COLO668 (cell line): ENCODE results near the gene SUSD3.

Experiments
- DNase-seq: peaks from one replicate; lab custom pipeline; 2025; ENCODE audit not compliant: unreplicated experiment; lab: John Stamatoyannopoulos, UW

Gene SUSD3

DNA sequence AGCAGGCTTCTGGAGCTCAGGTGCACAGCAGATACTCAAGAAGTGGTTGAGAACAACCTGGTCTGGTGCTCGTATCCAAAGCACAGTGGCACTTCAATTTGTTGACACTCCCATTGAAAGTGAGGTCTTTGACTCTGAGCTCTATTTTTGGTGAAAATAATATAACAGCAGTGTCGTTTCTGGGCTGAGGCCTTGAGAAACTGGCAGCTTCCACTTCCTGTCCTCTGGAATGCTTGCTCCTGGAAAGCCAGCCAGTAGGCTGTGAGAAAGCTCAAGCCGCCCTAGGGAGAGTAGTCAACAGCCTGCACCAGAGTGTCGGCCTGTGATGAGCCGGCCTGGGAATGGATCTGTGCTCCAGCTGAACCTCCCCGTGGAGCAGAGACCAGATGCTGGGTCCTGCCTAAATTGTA is 6.8 kb upstream of the SUSD3 start:
- no peak for DNase-seq

DNA sequence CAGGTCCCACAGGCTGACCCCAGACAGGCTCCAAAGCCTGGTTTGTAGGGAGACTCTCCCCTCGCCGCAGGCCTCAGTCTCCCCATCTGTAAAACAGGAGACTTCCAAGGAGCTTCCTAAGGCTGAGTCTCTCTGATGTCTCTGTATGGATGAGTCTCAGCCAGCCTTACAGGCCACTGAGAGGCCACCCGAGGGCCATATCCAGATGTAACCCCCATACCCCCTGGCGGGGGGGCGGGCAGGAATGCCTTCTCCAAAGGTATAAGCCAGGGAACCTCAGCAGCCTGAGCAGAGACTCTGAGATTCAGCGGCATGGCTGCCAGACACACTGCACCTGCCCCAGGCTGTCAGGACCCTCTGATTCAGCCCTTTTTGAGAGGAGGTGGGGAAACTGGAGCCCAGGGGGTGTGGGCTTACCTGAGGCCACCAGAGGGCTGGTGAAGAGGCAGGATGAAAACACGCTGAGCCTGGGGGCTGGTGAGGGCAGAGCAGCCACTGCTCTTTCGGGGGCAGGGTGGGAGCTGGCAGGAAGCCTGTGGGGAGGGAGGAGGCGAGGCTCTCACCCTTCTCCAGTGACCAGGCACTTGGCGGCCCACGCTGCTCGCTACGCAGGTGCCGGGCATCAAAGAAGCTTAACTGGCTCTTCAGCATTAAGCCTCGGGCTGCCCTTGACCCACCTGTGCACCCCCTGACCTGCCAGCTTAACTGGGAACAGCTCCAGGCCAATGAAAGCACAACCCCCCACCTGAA is 5.5 kb upstream of the SUSD3 start:
- DNase-seq, result no peak

DNA sequence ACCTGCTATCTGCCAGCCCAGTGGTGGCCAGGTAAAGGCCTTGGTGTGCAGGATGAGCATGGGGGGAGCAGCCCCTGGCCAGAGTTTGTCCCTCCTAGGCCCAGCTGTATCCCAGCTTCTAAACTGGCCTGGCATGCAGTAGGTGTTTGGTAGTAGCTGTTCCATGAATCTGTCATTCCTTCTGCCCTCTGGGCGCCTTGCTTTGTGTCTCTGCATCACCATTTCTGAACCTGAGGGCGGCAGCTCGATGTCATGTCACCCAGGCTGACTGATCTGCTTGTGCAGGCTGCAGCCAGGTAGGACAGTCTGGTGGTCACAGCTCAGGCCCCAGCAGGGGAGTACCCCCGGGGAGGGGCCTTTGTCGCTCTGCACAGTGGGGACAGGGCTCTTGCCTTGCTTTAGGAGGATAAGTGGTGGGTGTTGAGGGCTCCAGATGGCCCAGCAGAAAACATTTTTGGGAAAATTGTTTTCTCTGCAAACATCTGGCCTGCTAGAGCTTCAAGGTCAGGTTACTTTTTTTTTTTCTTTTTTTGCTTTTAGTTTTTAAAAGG is 4.6 kb upstream of the SUSD3 start:
- DNase-seq, result no peak

DNA sequence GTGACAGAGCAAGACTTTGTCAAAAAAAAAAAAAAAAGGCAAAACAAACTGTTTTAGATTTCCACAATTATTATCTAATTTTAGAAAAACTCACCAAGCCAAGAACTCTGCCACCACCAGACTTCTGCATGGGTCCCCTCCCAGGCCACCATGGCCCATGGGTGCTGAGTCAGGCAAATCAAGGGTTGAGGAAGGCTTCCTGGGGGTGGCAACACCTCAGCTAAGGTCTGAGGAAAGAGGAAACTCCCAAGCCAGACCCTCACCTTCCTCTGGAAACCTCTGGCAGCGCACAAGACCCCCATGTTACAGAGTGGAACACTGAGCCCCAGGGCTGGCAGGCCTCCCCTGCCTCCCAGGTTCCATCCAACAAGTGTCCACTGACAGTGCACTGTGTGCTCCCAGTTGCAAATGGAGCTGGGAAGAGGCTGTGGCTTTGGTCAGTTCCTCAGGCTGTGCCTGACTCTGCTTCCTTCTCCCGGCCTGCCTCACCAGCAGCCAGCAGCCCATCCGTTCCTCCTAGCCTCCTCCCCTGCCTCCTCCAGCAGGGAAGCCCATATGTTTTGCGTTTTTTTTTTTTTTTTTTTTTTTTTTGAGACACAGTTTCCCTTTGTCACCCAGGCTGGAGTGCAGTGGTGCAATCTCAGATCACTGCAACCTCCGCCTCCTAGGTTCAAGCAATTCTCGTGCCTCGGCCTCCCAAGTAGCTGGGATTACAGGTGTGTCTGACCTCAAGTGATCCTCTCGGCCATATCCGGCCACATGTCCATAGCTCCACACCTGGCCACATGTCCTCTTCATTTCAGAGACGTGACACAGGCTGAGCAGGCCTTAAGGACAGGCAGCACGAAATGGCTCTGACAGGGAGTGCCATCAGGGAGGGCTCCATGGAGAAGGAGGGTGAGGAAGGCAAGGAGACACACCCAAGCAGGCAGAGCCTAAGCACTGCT is 3.5 kb upstream of the SUSD3 start:
- no peak for DNase-seq

DNA sequence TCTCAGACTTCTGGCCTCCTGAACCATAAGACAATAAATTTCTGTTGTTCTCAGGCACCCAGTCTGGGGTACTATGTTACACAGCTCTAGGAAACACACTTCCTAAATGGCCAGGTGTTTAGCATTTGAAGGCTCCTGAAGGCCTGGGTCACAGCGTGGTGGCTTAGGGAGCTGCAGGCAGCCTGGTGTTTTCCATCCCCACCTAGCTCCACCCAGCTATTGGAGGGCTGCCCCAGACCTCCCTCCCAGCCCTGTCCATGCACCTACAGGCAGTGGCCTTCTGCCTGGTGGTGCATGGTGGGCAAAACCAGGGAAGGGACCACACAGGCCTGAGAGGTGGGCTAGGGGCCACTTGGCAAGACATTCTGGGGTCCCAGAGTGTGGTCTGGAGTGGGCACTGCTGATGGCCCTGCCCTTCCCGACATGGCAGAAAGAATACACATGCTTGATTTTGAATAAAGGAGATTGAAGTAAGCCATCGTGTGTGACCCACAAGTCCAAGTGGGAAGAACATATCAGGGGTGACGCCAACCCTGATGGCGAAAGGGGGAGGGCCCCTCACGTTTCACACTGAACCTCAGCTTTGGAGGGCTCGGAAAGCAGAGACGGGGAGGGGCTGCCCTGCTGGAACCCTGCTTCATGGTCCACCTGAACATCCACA is 1.3 kb upstream of the SUSD3 start:
- DNase-seq, result peak; percentile 20

DNA sequence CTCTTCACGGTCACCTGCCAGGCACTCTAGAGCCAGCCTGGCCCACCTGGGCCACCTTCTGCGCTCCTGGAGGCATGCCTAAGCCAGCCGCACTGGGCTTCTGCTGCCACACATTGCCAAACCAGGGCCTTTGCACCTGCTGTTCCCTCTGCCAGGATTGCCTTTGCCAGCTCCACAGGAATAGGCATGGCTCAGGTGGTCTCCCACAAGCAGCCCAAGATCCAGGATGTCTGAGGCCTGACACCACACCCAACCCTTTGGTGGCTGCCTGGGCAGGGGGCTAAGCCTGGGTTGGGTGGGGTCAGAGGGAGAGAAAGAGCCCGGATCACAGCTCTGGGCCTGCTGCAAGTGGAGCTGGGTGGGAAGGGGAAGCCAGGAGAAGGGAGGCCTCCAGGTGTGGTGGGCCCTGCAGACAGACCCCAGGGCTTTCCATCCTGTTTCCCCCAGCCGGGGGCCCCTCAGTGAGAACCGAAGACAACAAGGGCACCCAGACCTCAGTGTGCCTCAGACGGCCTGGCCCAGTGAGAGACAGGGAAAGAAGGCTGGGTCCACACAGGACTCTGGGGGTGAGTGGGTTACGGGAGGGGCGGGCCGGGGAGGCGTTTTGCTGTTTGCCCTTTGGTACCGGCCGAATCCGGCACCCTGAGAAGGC is 672 bp upstream of the SUSD3 start:
- no peak for DNase-seq

DNA sequence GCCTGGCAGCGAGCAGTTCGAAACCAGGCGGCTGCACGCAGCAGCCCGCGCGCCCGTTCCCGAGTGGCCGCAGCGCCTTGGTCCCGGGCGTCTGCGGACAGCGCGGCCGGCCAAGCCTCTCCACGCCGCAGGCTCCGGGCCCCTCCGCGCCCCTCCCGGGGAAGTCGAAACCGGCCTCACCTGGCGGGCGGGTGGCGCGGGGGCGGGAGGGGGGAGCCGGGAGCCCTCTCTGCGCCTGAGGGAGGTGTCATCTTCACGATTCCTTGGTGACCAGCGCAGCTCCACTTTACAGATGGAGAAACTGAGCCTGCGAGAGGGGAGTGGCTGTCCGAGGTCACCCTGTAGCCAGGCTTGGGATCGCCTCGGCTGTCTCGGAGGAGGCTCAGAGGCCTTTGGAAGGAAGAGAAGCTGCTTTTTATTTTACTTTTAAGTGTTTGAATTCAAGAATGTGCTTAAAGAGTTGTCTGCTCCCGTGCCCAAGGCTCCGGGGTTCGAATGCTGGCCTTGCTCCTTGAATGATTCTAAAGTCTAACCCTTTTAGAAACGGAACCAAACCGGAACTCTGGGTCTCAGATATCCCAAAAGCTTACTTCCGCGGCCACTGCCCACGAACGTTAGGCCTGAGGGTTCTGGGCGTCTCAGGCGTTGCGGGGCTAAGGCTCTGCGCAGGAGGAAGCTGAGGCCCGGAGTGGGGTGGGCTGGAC is 662 bp downstream of the SUSD3 start:
- peak; percentile 28 for DNase-seq

DNA sequence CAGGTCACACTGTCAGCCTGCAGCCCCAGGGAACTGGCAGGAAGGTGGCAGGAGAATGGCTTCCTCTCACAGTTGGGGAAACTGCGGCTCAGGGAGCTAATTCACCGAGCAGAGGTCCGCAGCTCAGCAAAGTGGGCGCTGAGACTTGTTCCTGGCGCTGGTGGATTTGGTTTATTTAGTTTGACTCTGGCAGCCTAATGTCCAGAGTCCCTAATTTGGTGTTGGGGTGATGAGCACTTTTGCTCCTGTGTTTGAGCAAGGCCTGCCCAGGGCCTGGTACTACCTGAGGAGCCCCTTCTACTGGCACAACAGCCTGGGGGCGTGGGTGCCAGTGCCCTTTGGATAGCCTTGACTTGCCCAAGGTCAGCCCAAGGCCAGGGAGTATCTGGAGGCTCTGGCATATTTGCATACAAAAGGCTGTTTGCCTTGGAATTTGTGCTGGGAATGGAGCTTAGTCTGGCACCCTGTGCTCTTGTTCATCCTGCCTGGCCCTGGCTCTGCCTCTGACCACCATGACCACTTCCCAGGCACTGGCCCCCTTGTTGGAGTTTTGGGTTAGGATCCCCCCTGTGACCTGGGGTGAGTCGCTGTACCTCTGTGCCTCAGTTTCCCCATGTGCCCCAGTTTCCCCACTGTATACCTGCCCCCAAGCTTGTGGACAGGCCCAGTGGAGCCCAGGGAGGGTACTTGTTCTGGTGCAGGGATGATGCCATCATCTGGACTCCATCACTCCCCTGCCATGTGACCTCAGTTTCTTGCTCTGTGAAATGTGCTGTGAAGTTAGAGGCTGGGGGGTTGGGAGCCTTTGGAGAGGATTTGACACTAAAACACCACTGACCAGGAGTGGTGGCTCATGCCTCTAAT is 1.4 kb downstream of the SUSD3 start:
- no peak for DNase-seq

DNA sequence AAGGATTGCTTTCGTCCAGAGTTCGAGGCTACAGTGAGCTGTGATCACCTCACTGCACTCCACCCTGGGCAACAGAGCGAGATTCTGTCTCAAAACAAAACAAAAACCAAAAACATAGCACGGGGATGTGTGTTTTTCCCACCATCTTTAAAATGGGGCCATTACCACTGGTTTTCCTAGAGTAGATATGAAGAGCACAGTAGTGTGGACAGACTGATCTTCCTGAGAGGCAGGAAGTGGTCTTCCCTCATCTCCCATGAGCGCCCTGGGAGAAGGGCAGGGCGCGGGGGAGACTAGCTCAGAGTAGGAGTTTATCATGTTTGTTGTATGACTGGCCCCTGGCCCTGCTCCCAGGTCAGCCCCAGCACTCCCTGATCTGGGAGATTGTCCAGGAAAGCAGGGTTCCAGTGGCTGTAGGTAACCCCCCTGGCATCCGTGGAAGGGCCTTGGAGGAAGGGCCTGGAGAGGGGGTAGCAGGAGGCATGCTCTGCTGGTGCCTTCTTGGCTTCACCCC is 2.3 kb downstream of the SUSD3 start:
- DNase-seq, result no peak

DNA sequence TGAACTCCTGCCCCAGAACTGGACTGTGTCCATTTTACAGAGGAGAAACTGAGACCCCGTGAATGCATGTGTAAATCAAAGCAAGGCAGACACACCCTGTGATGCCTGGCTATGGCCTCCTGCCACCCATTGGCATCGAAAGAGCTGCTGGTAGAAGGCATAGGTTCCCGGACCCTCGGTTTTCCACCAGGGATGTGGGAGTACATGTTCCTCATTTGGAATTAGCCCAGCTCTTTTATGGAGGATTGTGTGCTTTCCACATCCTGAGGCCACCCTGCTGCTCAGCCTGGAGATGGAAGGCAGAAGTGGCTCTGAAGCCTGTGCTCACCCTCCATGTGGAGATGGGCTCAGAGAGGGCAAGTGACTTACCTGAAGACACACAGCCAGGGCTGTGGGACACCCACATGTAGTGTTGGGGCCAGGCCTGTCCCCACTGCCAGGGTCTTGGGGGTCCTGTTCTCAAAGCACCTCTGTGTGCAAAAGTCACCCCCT is 2.8 kb downstream of the SUSD3 start:
- no peak for DNase-seq

DNA sequence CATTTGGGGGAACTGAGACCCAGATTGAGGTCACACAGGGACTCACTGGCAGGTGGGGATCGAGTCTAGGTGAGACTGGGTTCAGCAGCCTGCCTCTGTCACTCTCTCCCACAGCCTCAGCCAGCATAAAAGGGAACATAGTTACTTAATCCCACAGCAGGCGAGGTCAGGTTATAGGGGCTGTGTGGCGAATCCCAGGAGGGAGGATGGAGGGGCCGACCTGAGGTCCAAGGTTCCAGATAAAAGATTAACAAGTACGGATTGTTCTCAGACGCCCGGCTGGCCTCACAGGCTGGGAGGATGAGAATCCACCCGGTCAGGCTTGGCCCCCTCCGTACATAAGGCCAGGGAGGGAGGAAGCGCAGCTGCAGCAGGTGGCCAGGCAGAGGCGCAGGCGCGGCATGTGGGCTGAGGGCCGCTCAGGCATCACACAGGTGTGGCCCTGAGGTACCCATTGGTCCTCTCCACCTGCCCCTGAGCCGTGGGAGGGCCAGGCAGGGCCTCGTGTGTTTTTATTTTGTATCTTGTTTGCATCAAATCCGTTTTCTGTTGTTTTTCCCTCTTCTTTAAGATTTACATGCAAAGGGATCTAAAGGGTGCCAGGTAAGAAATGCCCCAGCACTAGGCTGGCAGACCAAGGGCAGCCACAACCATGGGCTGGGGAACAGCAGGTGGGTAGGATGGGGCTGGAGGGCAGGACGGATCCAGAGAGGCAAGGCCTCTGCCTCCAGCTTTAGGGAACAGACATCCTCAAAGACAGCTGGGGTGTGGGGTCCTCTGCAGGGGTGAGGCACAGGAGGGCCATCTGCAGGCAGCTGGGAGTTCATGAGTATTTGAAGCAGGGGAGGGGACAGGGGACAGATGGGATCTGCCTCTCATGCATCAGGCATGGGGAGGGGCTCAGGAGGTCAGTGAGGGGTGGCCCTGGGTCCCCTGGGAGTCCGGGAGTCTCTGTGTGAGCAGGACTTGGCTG is 3.6 kb downstream of the SUSD3 start:
- DNase-seq, result peak; percentile 89

DNA sequence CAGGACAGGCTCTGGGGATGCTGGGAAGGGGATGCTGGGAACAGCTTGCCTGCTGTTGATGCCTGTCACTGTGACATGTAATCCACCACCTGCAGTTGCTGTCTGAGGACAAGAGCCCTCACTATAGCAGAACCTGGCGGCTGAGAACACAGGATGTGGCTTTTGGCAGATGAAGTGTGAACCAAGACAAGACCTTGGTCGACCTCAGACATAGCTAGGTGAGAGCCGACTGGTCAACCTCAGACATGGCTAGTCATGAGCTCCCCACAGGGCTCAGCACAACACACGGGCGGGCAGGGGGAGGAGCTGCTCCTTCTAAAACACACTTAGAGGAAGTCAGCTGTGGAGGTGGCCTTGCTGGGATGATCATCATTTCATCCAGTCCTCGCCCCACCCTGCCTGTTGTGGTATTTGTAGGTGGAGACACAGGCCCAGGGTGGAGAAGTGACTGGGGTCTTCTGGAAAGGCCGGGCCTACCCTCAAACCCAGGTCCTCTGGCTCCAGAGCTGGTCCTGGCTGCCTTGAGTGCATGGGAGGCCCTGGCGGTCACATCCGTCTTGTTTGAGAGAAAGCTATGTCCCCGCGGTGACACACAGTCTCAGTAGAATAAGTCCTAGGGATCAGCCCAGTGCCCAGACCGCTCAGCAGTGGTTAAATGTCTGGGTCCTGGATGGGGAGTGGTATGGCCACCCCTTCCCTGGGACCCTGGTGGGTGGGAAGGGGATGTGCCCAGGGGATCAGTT is 6.1 kb downstream of the SUSD3 start:
- DNase-seq, result peak; percentile 15

DNA sequence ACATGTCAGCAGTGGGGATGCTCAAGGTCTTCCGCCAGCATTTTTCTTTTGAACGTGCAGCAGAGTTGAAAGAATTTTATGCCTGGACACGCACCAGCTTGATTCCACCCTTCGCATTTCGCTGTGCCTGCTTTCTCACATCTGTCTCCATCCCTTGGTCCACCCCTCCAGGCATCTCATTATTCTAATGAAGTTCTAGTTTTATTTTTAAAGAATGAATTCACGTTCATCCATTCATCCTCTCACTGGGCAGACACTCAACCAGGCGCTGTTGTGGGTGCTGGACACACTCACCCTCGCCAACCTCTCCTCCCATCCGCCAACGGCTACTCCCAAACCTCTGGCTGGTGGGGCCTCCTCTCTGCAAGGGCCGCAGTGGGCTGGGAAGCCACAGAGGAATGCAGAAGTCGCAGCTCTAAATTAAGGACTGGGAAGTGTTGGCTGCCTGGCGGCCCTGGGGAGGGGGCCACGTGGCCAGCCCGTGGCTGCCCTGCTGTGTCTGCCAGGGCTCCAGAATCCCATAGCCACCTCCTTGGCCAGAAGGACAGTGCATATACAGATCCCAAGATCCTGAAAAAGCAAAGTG is 6.7 kb downstream of the SUSD3 start:
- DNase-seq, result no peak

DNA sequence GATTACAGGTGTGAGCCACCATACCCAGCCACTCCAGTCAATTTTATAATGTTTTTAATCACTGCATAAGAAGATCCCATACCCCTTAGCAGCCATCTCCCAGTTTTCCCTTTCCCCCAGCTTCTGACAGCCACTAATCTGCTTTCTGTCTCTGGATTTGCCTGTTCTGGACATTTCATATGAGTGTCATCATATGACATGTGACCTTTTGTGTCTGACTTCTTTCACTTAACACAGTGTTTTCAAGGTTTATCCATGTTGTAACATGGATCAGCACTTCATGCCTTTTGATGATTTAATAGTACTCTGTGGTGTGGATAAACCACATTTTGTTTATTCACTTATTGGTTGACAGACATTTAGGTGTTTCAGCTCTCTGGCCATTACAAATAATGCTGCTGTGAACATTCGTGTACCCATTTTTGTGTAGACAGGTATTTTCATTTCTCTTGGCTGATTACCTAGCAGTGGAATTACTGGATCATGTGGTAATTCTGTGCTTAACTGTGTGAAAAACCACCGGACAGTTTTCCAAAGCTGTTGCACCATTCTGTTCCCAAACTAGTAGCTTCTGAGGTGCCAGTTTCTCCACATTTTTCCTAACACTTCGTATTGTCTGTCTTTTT is 8.6 kb downstream of the SUSD3 start:
- DNase-seq, result no peak

DNA sequence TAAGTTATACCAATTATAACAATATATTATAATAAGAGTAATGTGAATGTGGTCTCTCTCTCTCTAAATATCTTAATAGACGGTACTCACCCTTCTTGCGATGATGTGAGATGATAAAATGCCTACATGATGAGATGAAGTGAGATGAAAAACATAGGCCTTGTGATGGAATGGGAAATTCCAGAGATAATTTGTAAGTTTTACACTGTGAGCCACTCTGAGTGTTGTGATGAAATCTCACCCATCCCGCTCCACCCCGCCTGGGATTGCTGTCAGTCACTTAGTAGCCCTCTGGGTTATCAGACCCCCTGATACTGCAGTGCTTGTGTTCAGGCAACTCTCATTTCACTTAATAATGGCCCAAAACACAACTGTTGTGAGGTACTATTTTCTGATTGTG is 10.5 kb downstream of the SUSD3 start:
- DNase-seq, result no peak

DNA sequence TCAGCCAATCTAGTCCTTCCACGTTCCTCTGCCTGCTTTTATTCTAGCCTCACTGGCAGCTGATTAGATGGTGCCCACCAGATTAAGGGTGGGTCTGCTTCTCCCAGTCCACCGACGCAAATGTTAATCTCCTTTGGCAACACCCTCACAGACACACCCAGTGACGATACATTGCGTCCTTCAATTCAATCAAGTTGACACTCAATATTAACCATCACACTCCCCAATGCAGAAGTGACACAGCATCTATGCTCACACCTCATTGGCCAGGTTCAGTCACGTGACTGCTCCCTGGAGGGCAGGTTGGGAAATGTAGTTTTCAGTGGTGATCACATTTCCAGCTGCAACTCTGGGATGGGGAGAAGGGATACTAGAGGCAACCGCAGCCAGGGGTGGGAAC is 13.0 kb downstream of the SUSD3 start:
- peak; percentile 38 for DNase-seq
